HUES64 (cell line): ENCODE results near the gene PRKCQ.

ENCODE experiments used
- H3K27ac ChIP-seq: 2 replicates; pipeline ENCODE4 v1.7.0; 2013; ENCODE audit warnings: low read depth, low read length, inconsistent platforms
- H3K27me3 ChIP-seq: 2 replicates; pipeline ENCODE4 v1.6.1; 2013; ENCODE audit warnings: mild to moderate bottlenecking, low read length; ENCODE audit not compliant: insufficient read depth
- H3K36me3 ChIP-seq: 2 replicates; pipeline ENCODE4 v1.6.1; 2013; ENCODE audit warnings: mild to moderate bottlenecking, low read length; ENCODE audit not compliant: insufficient read depth
- H3K4me1 ChIP-seq: 2 replicates; pipeline ENCODE4 v1.6.1; 2013; ENCODE audit warnings: mild to moderate bottlenecking, low read length, moderate library complexity; ENCODE audit not compliant: insufficient read depth
- H3K4me3 ChIP-seq: 2 replicates; pipeline ENCODE4 v1.5.1; 2013; ENCODE audit warnings: mild to moderate bottlenecking, low read length, moderate library complexity
- H3K9ac ChIP-seq: 2 replicates; pipeline ENCODE4 v1.6.1; 2013; ENCODE audit warnings: mild to moderate bottlenecking, low read depth, low read length
- H3K9me3 ChIP-seq: 2 replicates; pipeline ENCODE4 v1.6.1; 2013; ENCODE audit warnings: low read depth, low read length; ENCODE audit not compliant: insufficient read depth
- WGBS: fragments of 150-250, 120-280 bp; methylation state at CpG from one replicate; pipeline ENCODE4 v1.1.7; 2013; ENCODE audit warnings: missing lambda C conversion rate; 5-methylcytosine and 5-hydroxymethylcytosine counted together

The PRKCQ gene

DNA sequence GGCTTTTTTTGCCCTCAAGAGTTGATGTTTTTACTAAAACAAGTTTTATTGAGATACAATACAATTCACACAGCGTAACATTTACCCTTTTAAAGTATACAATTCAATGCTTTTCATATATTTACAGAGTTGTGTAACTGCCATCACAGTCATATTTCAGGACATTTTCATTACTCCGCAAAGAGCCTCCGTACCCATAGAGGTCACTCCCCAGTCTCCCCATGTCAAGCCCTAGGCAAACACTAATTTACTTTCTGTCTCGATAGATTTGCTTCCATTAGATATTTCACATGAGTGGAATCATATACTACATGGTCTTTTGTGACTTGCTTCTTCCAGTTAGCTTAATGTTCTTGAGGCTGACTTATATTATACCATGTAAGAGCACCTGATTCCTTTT, 183.8 kb downstream of the PRKCQ start:
- WGBS = 94% methylated on average over 4 of the region's 4 CpGs
- Histone ChIP-seq H3K4me3 (no peak overlapping the region), H3K27me3 (no peaks in the 10 kb centered on the region), H3K27ac (no peak overlapping the region), H3K9me3 (0 out of 2 replicates have a peak, but pooled peaks cover under 1% of the 10 kb centered on the region), H3K4me1 (peaks cover under 1% of the 10 kb centered on the region), H3K9ac (no peak overlapping the region), H3K36me3 (no peaks in the 10 kb centered on the region)

DNA sequence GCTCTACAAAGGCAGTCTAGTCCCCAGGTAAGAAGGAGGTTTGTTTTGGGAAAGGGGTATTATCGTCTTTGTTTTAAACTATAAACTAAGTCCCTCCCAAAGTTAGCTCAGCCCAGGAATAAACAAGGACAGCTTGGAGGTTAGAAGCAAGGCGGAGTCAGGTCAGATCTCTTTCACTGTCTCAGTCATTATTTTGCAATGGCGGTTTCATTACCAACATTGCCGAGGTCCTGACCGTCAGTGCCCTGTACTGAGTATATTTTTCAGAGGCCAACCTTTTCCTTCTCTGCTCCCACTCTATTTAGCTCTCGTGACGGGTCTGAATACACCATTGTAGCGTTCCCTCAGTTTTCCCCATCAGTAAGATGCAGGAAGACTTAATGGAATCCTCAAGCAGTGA, 184.5 kb downstream of the PRKCQ start:
- H3K9ac ChIP-seq = no peak overlapping the region
- H3K4me3 ChIP-seq = no peak overlapping the region
- H3K36me3 ChIP-seq = no peaks in the 10 kb centered on the region
- H3K4me1 ChIP-seq = no peaks in the 10 kb centered on the region
- no peaks in the 10 kb centered on the region for H3K27me3 ChIP-seq
- H3K27ac ChIP-seq = no peak overlapping the region
- 96% methylated on average over 7 of the region's 8 CpGs for WGBS
- H3K9me3 ChIP-seq = 0 out of 2 replicates have a peak, but pooled peaks cover 2% of the 10 kb centered on the region

GRCh38 chr10:6394084-6394483, 186.0 kb downstream of the PRKCQ start:
- no peaks in the 10 kb centered on the region for H3K36me3 ChIP-seq
- no peak overlapping the region for H3K9ac ChIP-seq
- no peak overlapping the region for H3K4me3 ChIP-seq
- H3K9me3 ChIP-seq = peaks cover 13% of the 10 kb centered on the region
- H3K4me1 ChIP-seq = no peaks in the 10 kb centered on the region
- no peaks in the 10 kb centered on the region for H3K27me3 ChIP-seq
- WGBS = 88% methylated on average over 5 of the region's 5 CpGs
- H3K27ac ChIP-seq = no peak overlapping the region

GRCh38 chr10:6393168-6393567, 186.9 kb downstream of the PRKCQ start:
- Histone ChIP-seq H3K4me3 (no peak overlapping the region), H3K9ac (no peak overlapping the region), H3K36me3 (no peaks in the 10 kb centered on the region), H3K4me1 (no peaks in the 10 kb centered on the region), H3K27ac (no peak overlapping the region), H3K9me3 (peaks cover 22% of the 10 kb centered on the region), H3K27me3 (no peaks in the 10 kb centered on the region)
- 100% methylated on average over 2 of the region's 2 CpGs for WGBS

DNA sequence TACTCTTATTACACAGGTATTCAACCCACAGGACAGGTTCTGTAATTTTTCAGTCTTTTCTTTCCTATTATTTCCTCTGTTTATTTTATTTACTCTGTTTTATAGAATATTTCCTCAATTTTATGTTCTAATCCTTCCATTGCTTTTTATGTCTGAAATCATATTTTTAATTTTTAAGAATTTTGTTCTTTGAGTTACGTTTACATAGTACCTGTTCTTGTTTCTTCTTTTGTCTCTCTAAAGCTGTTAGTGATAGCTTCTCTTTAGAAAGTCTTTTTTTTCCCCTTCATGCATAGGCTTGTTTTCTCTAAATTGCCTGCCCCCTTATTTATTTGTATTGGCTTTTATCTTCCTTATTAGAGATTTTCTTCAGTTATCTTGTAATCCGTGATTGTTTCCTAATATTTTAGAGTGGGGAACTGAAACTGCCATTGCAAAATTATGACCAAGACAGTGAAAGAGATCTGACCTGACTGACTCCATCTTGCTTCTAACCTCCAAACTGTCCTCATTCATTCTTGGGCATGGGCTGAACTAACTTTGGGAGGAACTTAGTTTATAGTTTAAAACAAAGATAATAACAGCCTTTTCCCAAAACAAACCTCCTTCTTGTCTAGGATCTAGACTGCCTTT, 189.7 kb downstream of the PRKCQ start:
- H3K4me1 ChIP-seq = no peaks in the 10 kb centered on the region
- H3K27me3 ChIP-seq = no peaks in the 10 kb centered on the region
- no peak overlapping the region for H3K4me3 ChIP-seq
- no peak overlapping the region for H3K9ac ChIP-seq
- WGBS = 90% methylated on average over 1 of the region's 2 CpGs
- H3K27ac ChIP-seq = no peak overlapping the region
- peaks cover 23% of the 10 kb centered on the region for H3K9me3 ChIP-seq
- no peaks in the 10 kb centered on the region for H3K36me3 ChIP-seq

- Histone ChIP-seq H3K27me3 (no peaks in the 10 kb centered on the region), H3K4me1 (no peaks in the 10 kb centered on the region), H3K27ac (no peak overlapping the region), H3K36me3 (no peaks in the 10 kb centered on the region), H3K9me3 (peaks cover 23% of the 10 kb centered on the region), H3K4me3 (no peak overlapping the region), H3K9ac (no peak overlapping the region)
- 80% methylated on average over 4 of the region's 4 CpGs for WGBS
Measured at GRCh38 chr10:6388261-6388893, 191.7 kb downstream of the PRKCQ start.

DNA sequence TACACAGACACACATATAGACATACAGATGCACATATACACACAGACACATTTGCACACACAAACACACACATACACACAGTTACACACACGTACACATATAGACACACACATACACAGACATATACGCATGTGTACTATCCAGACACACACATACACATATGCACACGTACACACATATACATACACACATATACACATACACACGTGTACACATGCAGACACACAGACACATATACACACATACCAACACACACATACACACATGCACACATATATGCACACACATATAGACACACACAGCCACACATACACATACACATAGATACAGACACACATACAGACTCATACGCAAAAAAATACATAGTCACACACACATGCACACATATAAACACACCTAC, 193.1 kb downstream of the PRKCQ start:
- no peaks in the 10 kb centered on the region for H3K36me3 ChIP-seq
- peaks cover 24% of the 10 kb centered on the region for H3K9me3 ChIP-seq
- H3K4me3 ChIP-seq = no peak overlapping the region
- H3K27ac ChIP-seq = no peak overlapping the region
- 91% methylated on average over 5 of the region's 5 CpGs for WGBS
- H3K4me1 ChIP-seq = no peaks in the 10 kb centered on the region
- H3K9ac ChIP-seq = no peak overlapping the region
- H3K27me3 ChIP-seq = no peaks in the 10 kb centered on the region

DNA sequence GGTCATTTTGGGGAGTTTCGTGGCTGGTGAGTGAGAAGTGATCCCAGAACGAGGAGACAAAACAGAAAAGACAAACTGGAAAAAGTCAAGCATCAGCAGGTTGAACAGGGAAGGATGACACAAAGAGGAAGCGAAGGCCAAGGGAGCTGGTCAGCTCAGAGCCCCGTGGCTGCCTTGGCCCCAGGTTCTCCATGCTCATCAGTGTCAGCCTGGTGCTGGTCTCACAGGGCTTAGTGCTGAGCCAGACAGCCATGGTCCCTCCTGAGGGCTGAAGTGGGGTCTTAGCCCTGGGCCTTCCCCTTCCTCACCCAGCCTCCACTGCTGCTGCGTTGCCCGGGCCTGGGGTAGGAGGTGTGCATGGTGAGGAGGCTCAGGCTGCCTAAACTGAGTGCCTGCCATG, 193.7 kb downstream of the PRKCQ start:
- WGBS = 93% methylated on average over 6 of the region's 6 CpGs
- Histone ChIP-seq H3K9ac (no peak overlapping the region), H3K27me3 (no peaks in the 10 kb centered on the region), H3K27ac (no peak overlapping the region), H3K36me3 (no peaks in the 10 kb centered on the region), H3K4me3 (no peak overlapping the region), H3K4me1 (no peaks in the 10 kb centered on the region), H3K9me3 (peaks cover 30% of the 10 kb centered on the region)

GRCh38 chr10:6385665-6386064, 194.4 kb downstream of the PRKCQ start:
- Histone ChIP-seq H3K27ac (no peak overlapping the region), H3K9ac (no peak overlapping the region), H3K9me3 (peaks cover 32% of the 10 kb centered on the region), H3K4me3 (no peak overlapping the region), H3K4me1 (no peaks in the 10 kb centered on the region), H3K27me3 (no peaks in the 10 kb centered on the region), H3K36me3 (no peaks in the 10 kb centered on the region)
- 79% methylated on average over 3 of the region's 3 CpGs for WGBS

GRCh38 chr10:6384847-6385246, 195.2 kb downstream of the PRKCQ start:
- Histone ChIP-seq H3K4me1 (no peaks in the 10 kb centered on the region), H3K4me3 (no peak overlapping the region), H3K27me3 (no peaks in the 10 kb centered on the region), H3K27ac (no peak overlapping the region), H3K9me3 (peaks cover 36% of the 10 kb centered on the region), H3K9ac (no peak overlapping the region), H3K36me3 (no peaks in the 10 kb centered on the region)
- WGBS = 98% methylated on average over 3 of the region's 3 CpGs

- 93% methylated on average over 7 of the region's 7 CpGs for WGBS
- no peak overlapping the region for H3K4me3 ChIP-seq
- no peak overlapping the region for H3K9ac ChIP-seq
Measured at GRCh38 chr10:6384031-6384430, 196.0 kb downstream of the PRKCQ start.

More at GRCh38 chr10:6384031-6384430, 196.0 kb downstream of the PRKCQ start:
- Histone ChIP-seq H3K36me3 (no peaks in the 10 kb centered on the region), H3K9me3 (peaks cover 35% of the 10 kb centered on the region), H3K4me1 (no peaks in the 10 kb centered on the region), H3K27ac (no peak overlapping the region), H3K27me3 (no peaks in the 10 kb centered on the region)
